H1 (cell line): ENCODE data around the gene TRPT1. TPM values are rescaled to one million over a fixed set of nuclear protein-coding genes. Genes with fewer than 3 reads are reported as not detected.

Source experiments
- CTCF ChIA-PET: fragments of 300-600 bp; sonication (Branson Sonifier 250); formaldehyde crosslinking; loops from one replicate; lab custom pipeline; 2021; ENCODE audit not compliant: partially characterized antibody; lab: Charles Lee
- POLR2A ChIA-PET: fragments of 300-600 bp; sonication (Branson Sonifier 250); formaldehyde crosslinking; loops from one replicate; lab custom pipeline; 2021; ENCODE audit warnings: inconsistent platforms; ENCODE audit not compliant: partially characterized antibody; lab: Charles Lee
- DNase-seq, 2 experiments: peaks; one replicate each; pipeline versions ENCODE4 v3.0.0 to v3.0.0-alpha.2; 2010 to 2022; ENCODE audit warnings: low spot score in 2 of 2, low read depth in 1 of 2, mixed read lengths in 1 of 2
- FAIRE-seq: peaks from 2 replicates; lab custom pipeline; 2011; peaks lifted over from hg19 to GRCh38; lab: Jason Lieb, UNC
- H2AFZ ChIP-seq: 2 replicates; pipeline ENCODE4 v1.8.1; 2012; ENCODE audit warnings: low read length, inconsistent platforms
- H2AK5ac ChIP-seq: 2 replicates; pipeline ENCODE4 v1.6.1; 2013; ENCODE audit warnings: low read depth, low read length
- H2BK120ac ChIP-seq: replicated peaks from 2 replicates; pipeline ENCODE3; 2013; ENCODE audit warnings: low read depth, low read length, inconsistent platforms
- H2BK12ac ChIP-seq: 2 replicates; pipeline ENCODE4 v1.6.1; 2013; ENCODE audit warnings: low read depth, low read length
- H2BK15ac ChIP-seq: 2 replicates; pipeline ENCODE4 v1.6.1; 2013; ENCODE audit warnings: low read length
- H2BK20ac ChIP-seq: 2 replicates; pipeline ENCODE4 v1.6.1; 2013; ENCODE audit warnings: low read length
- H2BK5ac ChIP-seq: 2 replicates; pipeline ENCODE4 v1.6.1; 2013; ENCODE audit warnings: low read depth, low read length
- H3K14ac ChIP-seq: 2 replicates; pipeline ENCODE4 v1.6.1; 2013; ENCODE audit warnings: inconsistent platforms; ENCODE audit not compliant: insufficient read length
- H3K18ac ChIP-seq: 2 replicates; pipeline ENCODE4 v1.6.1; 2013; ENCODE audit warnings: low read length; ENCODE audit errors: extremely low read depth
- H3K23ac ChIP-seq: 2 replicates; pipeline ENCODE4 v1.6.1; 2013; ENCODE audit warnings: inconsistent platforms; ENCODE audit not compliant: insufficient read length
- H3K23me2 ChIP-seq: 2 replicates; pipeline ENCODE4 v1.6.1; 2013; ENCODE audit warnings: low read depth, low read length
- H3K27ac ChIP-seq: 2 replicates; pipeline ENCODE4 v1.6.1; 2011; ENCODE audit warnings: low read depth, low read length, inconsistent platforms
- H3K27me3 ChIP-seq, 4 experiments: replicated peaks in 1 of 4; 1 replicate in 1 of 4; 2 replicates in 3 of 4; pipeline versions ENCODE4 v1.6.1 to v1.8.1; 2011 to 2013; ENCODE audit warnings: low read length in 3 of 4, mild to moderate bottlenecking in 3 of 4, inconsistent platforms in 2 of 4, mixed read lengths in 2 of 4, moderate library complexity in 1 of 4; ENCODE audit not compliant: control insufficient read depth in 3 of 4, insufficient read depth in 3 of 4; ENCODE audit errors: extremely low read depth in 1 of 4
- H3K36me3 ChIP-seq, 4 experiments: 2 replicates each; pipeline versions ENCODE4 v1.6.1 to v1.8.1; 2011 to 2013; ENCODE audit warnings: mild to moderate bottlenecking in 4 of 4, low read length in 3 of 4, moderate library complexity in 2 of 4, control low read depth in 1 of 4, inconsistent platforms in 1 of 4; ENCODE audit not compliant: insufficient read depth in 4 of 4, control insufficient read depth in 2 of 4
- H3K4ac ChIP-seq: replicated peaks from 2 replicates; pipeline ENCODE3; 2013; ENCODE audit warnings: low read length, low read depth, mixed read lengths, inconsistent platforms; ENCODE audit not compliant: insufficient read length
- H3K4me1 ChIP-seq, 4 experiments: replicated peaks in 1 of 4; 1 replicate in 1 of 4; 2 replicates in 3 of 4; pipeline versions ENCODE4 v1.6.1 to v1.8.1; 2011 to 2013; ENCODE audit warnings: low read length in 3 of 4, inconsistent platforms in 2 of 4, mixed read lengths in 1 of 4; ENCODE audit not compliant: insufficient read depth in 4 of 4, control insufficient read depth in 3 of 4
- H3K4me2 ChIP-seq, 2 experiments: 2 replicates each; pipeline versions ENCODE4 v1.6.1 to v1.8.1; 2011 to 2013; ENCODE audit warnings: low read depth in 2 of 2, low read length in 2 of 2, control low read depth in 1 of 2, inconsistent platforms in 1 of 2, mild to moderate bottlenecking in 1 of 2; ENCODE audit not compliant: insufficient read depth in 1 of 2
- H3K4me3 ChIP-seq, 4 experiments: fragments of 200-600, 300-600 bp in 1 of 4; sonication (generic), shearing (Covaris generic), sonication (Bioruptor Twin) in 1 of 4; 2 replicates each; pipeline versions ENCODE4 v1.5.1 to v1.8.1; 2011 to 2016; ENCODE audit warnings: low read length in 4 of 4, low read depth in 3 of 4, control low read depth in 2 of 4, inconsistent platforms in 2 of 4, mild to moderate bottlenecking in 2 of 4, mixed read lengths in 1 of 4, moderate library complexity in 1 of 4; ENCODE audit not compliant: insufficient read depth in 2 of 4; ENCODE audit errors: extremely low read depth in 1 of 4
- H3K56ac ChIP-seq: replicated peaks from 2 replicates; pipeline ENCODE3; 2013; ENCODE audit warnings: low read depth, mild to moderate bottlenecking, mixed read lengths, low read length, inconsistent platforms; ENCODE audit not compliant: insufficient read length
- H3K79me1 ChIP-seq: 2 replicates; pipeline ENCODE4 v1.6.1; 2013; ENCODE audit warnings: low read depth, low read length, control low read depth
- H3K79me2 ChIP-seq, 2 experiments: 2 replicates each; pipeline versions ENCODE4 v1.6.1 to v1.8.1; 2012 to 2013; ENCODE audit warnings: low read length in 2 of 2, mild to moderate bottlenecking in 2 of 2, inconsistent platforms in 1 of 2; ENCODE audit not compliant: insufficient read depth in 2 of 2, control insufficient read depth in 1 of 2
- H3K9ac ChIP-seq, 4 experiments: replicated peaks in 1 of 4; 1 replicate in 1 of 4; 2 replicates in 3 of 4; pipeline versions ENCODE4 v1.6.1 to v1.8.1; 2011 to 2013; ENCODE audit warnings: low read depth in 3 of 4, low read length in 3 of 4, control low read depth in 2 of 4, mild to moderate bottlenecking in 2 of 4, moderate library complexity in 2 of 4, inconsistent platforms in 1 of 4; ENCODE audit errors: extremely low read depth in 1 of 4
- H3K9me3 ChIP-seq, 2 experiments: 2 replicates each; pipeline versions ENCODE4 v1.6.1 to v1.8.1; 2012 to 2013; ENCODE audit warnings: mild to moderate bottlenecking in 2 of 2, moderate library complexity in 2 of 2, control low read depth in 1 of 2, inconsistent platforms in 1 of 2, low read depth in 1 of 2, low read length in 1 of 2, mixed read lengths in 1 of 2; ENCODE audit not compliant: insufficient read depth in 2 of 2
- H4K20me1 ChIP-seq, 2 experiments: replicated peaks in 1 of 2; 2 replicates each; pipeline versions ENCODE3 to v1.8.1; 2011 to 2013; ENCODE audit warnings: inconsistent platforms in 2 of 2, low read length in 2 of 2, mild to moderate bottlenecking in 1 of 2; ENCODE audit not compliant: insufficient read depth in 2 of 2, control insufficient read depth in 1 of 2
- H4K5ac ChIP-seq: 2 replicates; pipeline ENCODE4 v1.6.1; 2013; ENCODE audit warnings: low read length, low read depth, mixed read lengths, inconsistent platforms; ENCODE audit not compliant: insufficient read length
- H4K8ac ChIP-seq: 2 replicates; pipeline ENCODE4 v1.8.0; 2013; ENCODE audit warnings: mild to moderate bottlenecking, moderate library complexity, low read length, inconsistent platforms; ENCODE audit not compliant: insufficient read depth; ENCODE audit errors: extremely low read depth
- H4K91ac ChIP-seq: replicated peaks from 2 replicates; pipeline ENCODE3; 2013; ENCODE audit warnings: low read length, mixed read lengths, inconsistent platforms; ENCODE audit not compliant: insufficient read length
- CREB1 ChIP-seq: IDR thresholded peaks from 2 replicates; pipeline ENCODE4 v1.6.1; 2012; ENCODE audit warnings: inconsistent platforms
- CTBP2 ChIP-seq: IDR thresholded peaks from 2 replicates; pipeline ENCODE4 v1.7.0; 2011; ENCODE audit warnings: borderline replicate concordance, mild to moderate bottlenecking, moderate library complexity, mixed read lengths, low read length; ENCODE audit not compliant: insufficient read depth, insufficient read length
- E2F6 ChIP-seq: IDR thresholded peaks from 2 replicates; pipeline ENCODE4 v1.6.1; 2012; ENCODE audit warnings: inconsistent platforms
- GTF2F1 ChIP-seq: IDR thresholded peaks from 2 replicates; pipeline ENCODE4 v1.6.1; 2012; ENCODE audit warnings: low read depth, low read length, improper control_type of control experiment, borderline replicate concordance
- NANOG ChIP-seq: IDR thresholded peaks from 2 replicates; pipeline ENCODE4 v1.6.1; 2011; ENCODE audit warnings: low read length, low read depth, mild to moderate bottlenecking, inconsistent platforms; ENCODE audit not compliant: insufficient read depth, poor library complexity, severe bottlenecking
- RNF2 ChIP-seq: fragments of 200-900, 300-1000 bp; sonication (generic); IDR thresholded peaks from 2 replicates; pipeline ENCODE4 v1.7.1; 2016; ENCODE audit warnings: borderline replicate concordance, low read depth, mild to moderate bottlenecking, antibody characterized with exemption, low read length; ENCODE audit not compliant: poor library complexity, severe bottlenecking; ENCODE audit errors: missing control alignments
- SAP30 ChIP-seq: fragments of 300-600 bp; sonication (generic); IDR thresholded peaks from 2 replicates; pipeline ENCODE4 v1.7.1; 2012; ENCODE audit warnings: low read length, moderate library complexity, mild to moderate bottlenecking, inconsistent platforms; ENCODE audit not compliant: insufficient read depth, insufficient replicate concordance
- SIX5 ChIP-seq: IDR thresholded peaks from 2 replicates; pipeline ENCODE4 v1.6.1; 2011; ENCODE audit warnings: mild to moderate bottlenecking, low read depth, low read length
- SP2 ChIP-seq: IDR thresholded peaks from 2 replicates; pipeline ENCODE4 v1.6.1; 2012; ENCODE audit warnings: mild to moderate bottlenecking, low read length, inconsistent platforms
- YY1 ChIP-seq: IDR thresholded peaks from 2 replicates; pipeline ENCODE4 v1.6.1; 2011; ENCODE audit warnings: low read depth, mild to moderate bottlenecking, low read length
- WGBS, 2 experiments: shearing (Covaris generic) in 1 of 2; methylation state at CpG; one replicate each; pipeline versions ENCODE4 v1.1.6 to v1.1.7; 2013 to 2015; ENCODE audit warnings: low lambda C conversion rate in 2 of 2, mixed read lengths in 2 of 2, inconsistent platforms in 1 of 2, low coverage in 1 of 2, missing lambda C conversion rate in 1 of 2; ENCODE audit not compliant: insufficient replicate concordance in 2 of 2, insufficient coverage in 1 of 2, insufficient read length in 1 of 2; ENCODE audit errors: extremely low coverage in 1 of 2, missing lambda C conversion rate in 1 of 2; 5-methylcytosine and 5-hydroxymethylcytosine counted together
- polyA plus RNA-seq, 7 experiments: library from polyadenylated mRNA; depleted of rRNA in 3 of 7; stranded (reverse) in 5 of 7; unstranded in 2 of 7; fragments of >200 nt in 5 of 7; fragments of 200-250 nt in 2 of 7; gene quantifications; 1 replicate in 5 of 7; 2 replicates in 1 of 7; 4 replicates in 1 of 7; pipeline versions ENCODE4 v1.2.1 to v1.2.3, GENCODE V29; 2011 to 2013; ENCODE audit warnings: missing spikeins in 2 of 7, mixed read lengths in 2 of 7
- total RNA-seq: library from RNA; stranded (reverse); fragmentation: NEBNext Ultra II Directional; extraction: Animal tissue kit (Norgen Biotek cat#: 25700); gene quantifications from 2 replicates; pipeline ENCODE4 v1.2.1, GENCODE V29; 2021

TRPT1 gene
- total and polyA plus RNA-seq, 2 of the 8 experiments (the other 6 are each of a cell fraction or from before 2014, with no cell fraction given) = 34.5 to 74.6 TPM

DNA sequence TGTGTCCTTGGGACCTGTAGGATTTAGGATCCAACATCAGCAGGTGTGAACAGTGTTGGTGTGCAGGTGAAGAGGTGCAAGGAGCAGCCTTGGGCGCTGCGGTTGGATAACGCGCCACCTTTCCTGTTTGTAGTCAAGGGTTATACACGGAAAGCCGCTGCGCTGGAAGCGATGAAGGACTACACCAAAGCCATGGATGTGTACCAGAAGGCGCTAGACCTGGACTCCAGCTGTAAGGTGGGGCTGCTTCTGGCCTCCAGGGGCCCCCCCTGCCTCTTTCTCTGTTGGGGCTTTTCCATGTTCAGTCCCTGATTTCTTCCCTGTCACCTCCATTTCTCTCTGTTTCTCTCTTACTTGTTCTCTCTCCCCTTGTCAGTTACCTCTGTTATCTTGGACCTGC lies 23.0 kb downstream of the TRPT1 start:
- CTCF ChIA-PET = interaction anchor here (0.6 to 7.4 kb wide), 9 partner anchors 10 to 152 kb away, joined by 3 to 68 read pairs (median 16); partner anchors contain the start of genes ESRRA, NUDT22, PLCB3 and TRMT112
- Histone ChIP-seq H2BK20ac (no peak overlapping the region), H3K27me3 (no peaks in the 10 kb centered on the region; a peak in 1 of 7 replicates), H4K20me1 (peaks cover 5 to 20% of the 10 kb centered on the region in 2 experiments), H4K5ac (no peak overlapping the region), H3K4me1 (peaks cover 0 to 5% (median 0%) of the 10 kb centered on the region in 4 experiments; a peak in 3 of 7 replicates), H4K8ac (no peak overlapping the region), H3K9me3 (no peaks in the 10 kb centered on the region), H3K23ac (no peak overlapping the region), H2BK15ac (no peak overlapping the region), H3K79me2 (no peaks in the 10 kb centered on the region), H3K4me3 (no peak overlapping the region), H3K36me3 (peaks cover 44 to 76% (median 62%) of the 10 kb centered on the region in 4 experiments), H2BK120ac (no peak overlapping the region), H2AK5ac (no peak overlapping the region), H3K56ac (no peak overlapping the region), H3K79me1 (no peaks in the 10 kb centered on the region), H2BK5ac (no peak overlapping the region), H3K4ac (no peak overlapping the region), H2AFZ (no peak overlapping the region), H3K27ac (no peak overlapping the region), H3K4me2 (no peak overlapping the region), H4K91ac (no peak overlapping the region), H2BK12ac (no peak overlapping the region), H3K9ac (no peak overlapping the region), H3K14ac (no peak overlapping the region), H3K23me2 (no peaks in the 10 kb centered on the region; the same call in 1 of the 2 replicates), H3K18ac (no peak overlapping the region)
- DNase-seq = no peak
- 96% methylated on average over 9 of the region's 9 CpGs; no CpG with 5 or more reads in 1 of the 2 experiments for WGBS, 2 experiments
- TF ChIP-seq CREB1 (no peak), GTF2F1 (no peak), SP2 (no peak), CTBP2 (no peak), RNF2 (no peak), SAP30 (no peak), YY1 (no peak), NANOG (no peak), SIX5 (no peak), E2F6 (no peak)
- no peak for FAIRE-seq
- POLR2A ChIA-PET = interaction anchor here (1.1 to 18.4 kb wide), 4 partner anchors 14 to 42 kb away, joined by 3 to 253 read pairs (median 112); partner anchors contain the start of genes NUDT22, PPP1R14B, STIP1 and TRPT1
